NCI-H748 treated with DMSO at 0.1 percent for 48 hours (cell line): ENCODE data around the gene MPP3.

Experiments used
- DNase-seq: peaks from one replicate; lab custom pipeline; 2025; lab: John Stamatoyannopoulos, UW

MPP3 gene

DNA sequence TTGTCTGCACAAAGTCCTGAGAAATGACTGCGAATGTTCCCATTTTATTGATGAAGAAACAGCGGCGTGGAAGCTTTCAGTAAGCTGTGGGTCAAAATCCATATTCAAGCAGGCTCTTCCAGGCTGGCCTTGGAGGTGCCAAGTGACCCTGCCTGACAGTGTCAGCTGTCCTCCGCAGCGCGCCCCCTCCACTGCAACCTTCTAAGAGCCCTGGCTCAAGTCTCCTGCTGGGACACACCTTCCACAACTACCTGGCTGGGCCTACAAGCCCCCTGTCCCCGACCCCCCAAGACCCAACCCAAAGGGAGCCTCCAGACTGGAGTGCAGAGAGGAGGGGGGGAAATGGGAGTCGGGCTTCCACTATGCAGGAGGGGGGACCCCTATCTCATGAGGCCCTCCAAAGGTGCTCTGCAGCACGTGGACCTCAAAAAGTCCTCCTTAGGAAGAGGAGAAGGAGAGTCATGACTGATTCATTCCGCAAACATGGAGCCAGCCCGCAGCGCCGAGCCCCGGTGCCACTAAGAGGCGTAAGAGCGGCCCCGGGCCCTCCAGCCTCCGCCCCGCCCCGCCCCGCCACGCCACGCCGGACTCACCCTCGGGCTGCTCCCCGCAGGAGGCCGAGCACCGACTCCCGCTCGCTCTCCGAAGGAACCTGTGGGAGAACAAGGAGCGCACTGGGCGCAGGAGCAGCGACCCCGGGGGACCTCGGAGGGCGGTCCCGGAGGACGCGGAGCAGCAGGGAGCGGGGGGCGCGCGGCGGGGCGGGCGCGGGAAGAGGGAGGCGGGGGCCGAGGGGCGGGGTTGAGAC, 574 bp downstream of the MPP3 start:
- DNase-seq = no peak

- DNase-seq = no peak
Measured at GRCh38 chr17:43831633-43832032, 1.3 kb downstream of the MPP3 start.

DNA sequence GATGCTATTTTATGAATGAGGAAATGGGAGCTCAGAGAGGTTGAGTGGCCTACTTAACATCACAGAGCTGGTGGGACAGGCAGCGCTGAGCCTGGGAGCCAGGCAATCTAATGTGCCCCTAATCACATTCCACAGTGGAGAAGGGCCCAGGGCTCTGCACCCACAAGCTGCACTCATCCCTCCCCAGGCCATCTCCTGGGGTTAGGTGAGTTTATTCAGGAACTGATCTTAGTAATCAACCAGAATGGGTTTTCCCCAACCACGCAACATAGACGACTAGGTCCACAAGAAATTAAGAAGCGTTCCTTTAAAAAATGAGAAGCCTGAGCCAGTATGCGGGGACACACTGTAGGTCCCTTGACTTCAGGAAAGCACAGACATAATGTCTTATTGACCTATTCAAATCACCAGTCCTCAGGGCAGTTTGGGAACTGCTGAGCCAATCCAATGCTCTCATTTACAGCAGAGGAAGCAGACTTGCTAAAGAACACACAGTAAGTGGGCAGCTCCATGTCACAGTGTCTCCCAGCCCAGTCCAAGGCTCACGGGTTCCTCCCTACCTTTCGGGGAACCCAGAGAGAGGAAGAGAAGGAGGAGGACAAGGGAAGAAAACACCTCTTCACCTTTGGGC, 2.3 kb downstream of the MPP3 start:
- no peak for DNase-seq

DNA sequence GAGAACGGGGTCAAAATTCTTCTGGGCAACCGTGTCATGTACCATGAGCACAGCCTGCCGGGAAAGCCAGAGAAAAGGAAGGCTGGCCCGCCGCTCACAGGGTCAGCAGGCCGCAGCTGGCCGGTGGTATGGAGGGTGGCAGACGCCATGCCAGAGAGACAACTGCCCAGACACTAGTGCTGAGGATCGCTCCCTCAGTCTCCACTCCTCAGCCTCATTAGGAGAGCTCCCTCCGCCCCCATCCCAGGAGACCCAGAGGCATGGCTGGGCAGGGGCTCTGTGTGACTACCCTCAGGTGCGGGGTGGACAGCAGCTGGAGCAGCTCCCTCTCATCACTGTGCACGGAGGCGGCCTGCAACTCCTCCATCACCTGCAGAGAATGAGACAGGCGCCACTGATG, 3.2 kb downstream of the MPP3 start:
- no peak for DNase-seq

- DNase-seq = no peak
Measured at GRCh38 chr17:43827596-43827995, 5.3 kb downstream of the MPP3 start.

- no peak for DNase-seq
Measured at GRCh38 chr17:43826206-43826605, 6.7 kb downstream of the MPP3 start.

DNA sequence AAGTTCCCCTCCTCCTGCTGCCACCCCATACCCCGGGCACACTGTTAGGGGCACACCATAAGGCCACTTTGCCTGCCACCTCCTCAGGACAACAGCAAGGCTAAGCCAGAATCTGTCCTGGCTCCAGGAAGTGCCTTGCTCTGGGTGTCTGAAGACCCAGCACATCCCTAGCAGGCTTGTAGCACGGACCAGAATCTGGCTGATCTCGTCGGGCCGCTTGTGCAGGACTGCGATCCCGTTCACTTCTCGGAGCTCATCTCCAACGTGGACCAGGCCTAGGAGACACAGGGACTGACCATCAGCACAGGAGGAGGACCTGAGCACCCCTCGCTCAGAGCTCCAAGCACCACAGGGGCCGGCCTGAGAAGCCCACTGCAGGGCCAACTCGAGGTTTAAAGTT, 7.4 kb downstream of the MPP3 start:
- DNase-seq = no peak

GRCh38 chr17:43823350-43824084, 9.4 kb downstream of the MPP3 start:
- no peak for DNase-seq

GRCh38 chr17:43822570-43823190, 10.3 kb downstream of the MPP3 start:
- no peak for DNase-seq

DNA sequence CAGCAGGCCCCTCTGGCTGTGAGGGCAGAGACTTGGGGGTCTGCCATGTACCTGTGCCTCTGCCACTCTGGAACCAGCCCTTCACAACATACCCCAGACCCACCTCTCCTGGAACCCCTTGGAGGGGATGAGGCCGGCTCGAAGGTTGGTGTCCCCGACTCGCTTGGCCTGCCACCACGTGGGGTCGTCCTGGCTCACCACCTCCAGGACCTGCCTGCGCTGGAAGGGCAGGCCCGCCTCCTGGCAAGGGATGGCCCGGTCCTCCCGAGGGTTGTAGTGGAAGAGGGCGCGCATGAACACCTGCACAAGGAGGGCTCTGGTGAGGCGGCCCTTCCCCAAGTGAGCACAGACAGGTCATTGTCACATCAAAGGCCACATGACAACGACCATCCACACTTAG, 12.2 kb downstream of the MPP3 start:
- DNase-seq = no peak

- DNase-seq = no peak
Measured at GRCh38 chr17:43818966-43819365, 14.0 kb downstream of the MPP3 start.

DNA sequence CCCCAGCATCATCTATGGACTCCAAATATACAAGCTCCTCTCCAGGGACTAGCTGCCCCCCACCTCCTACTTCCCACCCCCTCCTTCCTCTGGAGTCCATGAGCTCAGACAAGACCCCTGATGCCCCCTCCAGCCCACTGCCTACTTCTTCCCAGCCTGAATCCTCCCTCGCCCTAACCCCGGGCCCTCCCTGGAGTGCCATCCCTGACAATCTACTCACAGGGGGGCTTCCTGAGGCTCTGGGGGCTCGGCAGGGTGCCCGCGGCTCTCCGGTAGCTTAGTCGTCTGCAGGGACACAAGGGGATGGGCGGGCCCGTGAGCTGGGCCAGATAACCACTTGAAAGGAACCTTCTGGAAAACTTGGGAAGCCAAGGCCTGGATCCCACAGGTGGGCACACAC, 15.1 kb downstream of the MPP3 start:
- DNase-seq = no peak

DNA sequence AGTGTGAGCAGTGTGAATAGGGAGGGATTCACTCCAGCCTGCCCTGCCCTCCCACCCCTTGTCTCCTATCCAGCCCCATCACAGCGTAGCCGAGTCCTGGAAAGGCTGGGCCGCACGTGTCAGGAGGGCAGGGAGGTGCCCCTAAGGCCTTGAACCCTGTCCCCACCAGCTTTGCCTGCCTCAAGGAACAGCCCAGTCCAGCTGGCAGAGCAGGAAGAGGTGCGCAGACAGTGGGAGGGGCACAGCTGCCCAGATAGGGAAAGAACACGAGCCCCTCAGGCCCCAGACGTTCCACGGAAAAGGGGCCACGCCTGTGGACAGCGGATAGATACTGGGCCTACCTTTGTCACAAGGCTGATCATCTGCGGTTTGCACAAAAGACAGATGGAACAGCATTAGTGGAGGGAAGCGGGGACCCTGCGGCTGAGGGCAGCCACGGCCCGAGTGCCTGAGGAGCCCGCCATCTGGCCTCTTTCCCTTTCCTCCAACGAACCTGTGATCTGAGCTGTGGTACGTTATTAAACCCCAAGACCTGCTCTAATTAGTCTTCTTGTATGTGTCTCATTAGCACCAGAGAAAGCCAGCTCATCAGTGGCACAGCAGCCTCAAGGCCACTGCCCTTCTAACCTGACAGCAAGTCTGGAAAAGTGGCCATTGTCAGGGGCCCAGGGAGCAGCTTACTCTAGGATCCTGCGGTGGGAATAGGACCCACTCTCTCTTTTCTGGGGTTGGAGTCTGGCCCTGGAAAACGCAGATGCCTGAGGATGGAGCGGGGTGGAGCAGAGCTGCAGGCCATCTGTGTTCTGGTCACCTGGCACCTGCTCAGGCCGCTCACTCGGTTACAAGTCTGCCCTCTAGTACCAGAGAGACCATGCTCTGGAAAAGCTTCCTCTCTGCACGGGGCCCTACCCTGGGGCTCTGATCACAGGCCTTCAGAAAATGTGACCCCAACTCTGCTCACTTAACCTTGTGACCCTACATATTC, 16.3 kb downstream of the MPP3 start:
- no peak for DNase-seq

DNA sequence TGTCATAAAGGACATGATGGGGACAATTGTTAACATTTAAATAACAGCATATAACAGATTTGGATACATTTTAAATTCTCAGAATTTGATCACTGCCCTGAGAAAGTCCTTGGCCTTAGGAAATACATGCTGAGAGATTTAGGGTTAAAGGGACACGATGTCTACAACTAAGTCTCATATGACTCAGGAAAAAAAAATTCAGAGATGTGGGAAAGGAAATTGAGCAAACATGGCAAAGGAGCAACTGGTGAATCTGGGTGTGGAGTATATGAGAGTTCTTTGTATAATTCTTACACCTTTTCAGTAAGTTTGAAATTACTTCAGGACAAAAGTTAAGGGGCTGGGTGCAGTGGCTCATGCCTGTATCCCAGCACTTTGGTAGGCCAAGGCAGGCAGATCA, 18.2 kb downstream of the MPP3 start:
- no peak for DNase-seq

- no peak for DNase-seq
Measured at GRCh38 chr17:43814026-43814425, 18.9 kb downstream of the MPP3 start.

DNA sequence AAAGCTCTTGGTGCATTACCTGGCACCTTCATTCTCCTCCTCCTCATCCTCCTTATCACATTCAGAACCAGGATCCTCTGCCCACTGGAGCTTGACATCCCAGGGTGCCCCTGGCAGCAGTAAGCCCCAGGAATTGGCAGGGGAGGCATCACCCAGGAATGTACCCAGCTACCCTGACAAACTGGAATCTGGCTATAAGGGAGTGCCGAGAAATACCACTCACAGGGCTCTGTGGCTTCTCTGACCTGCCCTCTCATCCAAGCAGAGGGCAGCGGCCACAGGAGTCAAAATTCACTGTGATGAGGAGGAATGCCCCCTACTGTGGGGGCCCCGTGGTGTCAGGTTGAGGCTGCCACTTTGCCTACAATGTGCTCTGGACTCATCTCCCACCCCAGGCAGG, 19.6 kb downstream of the MPP3 start:
- no peak for DNase-seq

- DNase-seq = no peak
Measured at GRCh38 chr17:43812396-43813265, 20.3 kb downstream of the MPP3 start.

DNA sequence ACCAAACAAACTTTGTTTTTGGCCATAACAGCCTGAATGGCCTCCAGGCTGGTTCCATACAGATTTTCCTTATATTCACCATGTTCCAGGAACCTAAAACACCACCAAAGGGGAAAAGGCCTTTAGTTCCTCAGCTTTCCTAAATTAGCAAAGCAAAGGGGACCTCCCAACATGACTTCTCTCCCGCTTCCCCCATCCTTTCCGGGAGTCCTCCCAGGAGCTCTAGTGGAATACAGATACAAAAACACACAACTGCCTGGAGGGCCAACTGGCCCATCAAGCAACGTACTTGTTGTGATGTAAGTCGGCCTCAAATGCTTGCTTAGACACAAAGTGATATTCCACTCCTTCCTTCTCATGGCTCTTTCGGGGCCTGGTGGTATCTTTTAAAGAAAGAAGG, 22.1 kb downstream of the MPP3 start:
- DNase-seq = no peak

DNA sequence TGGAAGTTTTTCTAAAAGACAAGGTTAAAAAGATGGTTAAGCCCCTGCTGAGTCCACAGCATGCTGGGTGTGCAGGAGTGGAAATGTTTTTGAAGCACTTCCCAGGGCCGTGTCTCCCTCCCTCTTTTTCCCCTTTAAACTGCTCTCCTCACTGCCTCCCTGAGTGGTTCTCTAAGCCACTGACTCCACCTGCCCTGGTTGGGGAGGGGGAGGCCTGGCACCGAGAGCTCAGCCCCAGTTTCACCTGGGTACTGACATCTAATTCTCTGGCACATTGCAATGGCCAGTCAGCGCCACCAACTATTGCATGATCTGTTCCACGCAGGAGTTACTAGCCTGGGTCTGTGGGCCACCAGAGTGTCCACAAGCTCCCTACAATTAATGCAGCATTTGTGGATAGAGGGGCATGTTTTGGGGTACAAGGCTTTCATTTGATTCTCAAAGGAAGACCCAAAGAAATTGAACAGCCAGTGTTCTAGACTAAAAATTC, 22.7 kb downstream of the MPP3 start:
- no peak for DNase-seq

DNA sequence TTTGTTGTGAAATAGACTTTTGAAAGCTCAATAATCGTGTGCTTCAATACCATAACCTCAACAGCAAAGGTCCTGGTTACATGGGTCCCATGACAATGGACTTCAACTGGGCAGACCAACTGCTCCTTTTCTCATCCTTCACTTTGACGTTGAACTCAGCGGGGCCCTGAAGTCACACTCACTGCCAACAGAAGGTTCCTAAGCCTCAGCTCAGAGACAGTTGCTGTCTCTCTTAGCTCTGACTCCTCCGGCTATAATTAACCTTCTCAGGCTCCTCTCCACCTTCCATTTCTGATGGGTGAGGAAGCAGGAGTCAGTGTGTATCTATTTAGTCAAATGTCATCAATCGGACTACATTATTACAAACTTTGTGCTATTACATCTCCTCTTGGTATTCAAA, 23.8 kb downstream of the MPP3 start:
- no peak for DNase-seq
